Amygdala (tissue), 56 donors: ENCODE data around the gene HOXA3.
A peak's percentile ranks its signal among the peaks of the same experiment; 100 is the strongest.

Experiments used
- DNase-seq, 56 donors: peaks; one replicate each; lab custom pipeline; 2025; lab: John Stamatoyannopoulos, UW

HOXA3 gene

DNA sequence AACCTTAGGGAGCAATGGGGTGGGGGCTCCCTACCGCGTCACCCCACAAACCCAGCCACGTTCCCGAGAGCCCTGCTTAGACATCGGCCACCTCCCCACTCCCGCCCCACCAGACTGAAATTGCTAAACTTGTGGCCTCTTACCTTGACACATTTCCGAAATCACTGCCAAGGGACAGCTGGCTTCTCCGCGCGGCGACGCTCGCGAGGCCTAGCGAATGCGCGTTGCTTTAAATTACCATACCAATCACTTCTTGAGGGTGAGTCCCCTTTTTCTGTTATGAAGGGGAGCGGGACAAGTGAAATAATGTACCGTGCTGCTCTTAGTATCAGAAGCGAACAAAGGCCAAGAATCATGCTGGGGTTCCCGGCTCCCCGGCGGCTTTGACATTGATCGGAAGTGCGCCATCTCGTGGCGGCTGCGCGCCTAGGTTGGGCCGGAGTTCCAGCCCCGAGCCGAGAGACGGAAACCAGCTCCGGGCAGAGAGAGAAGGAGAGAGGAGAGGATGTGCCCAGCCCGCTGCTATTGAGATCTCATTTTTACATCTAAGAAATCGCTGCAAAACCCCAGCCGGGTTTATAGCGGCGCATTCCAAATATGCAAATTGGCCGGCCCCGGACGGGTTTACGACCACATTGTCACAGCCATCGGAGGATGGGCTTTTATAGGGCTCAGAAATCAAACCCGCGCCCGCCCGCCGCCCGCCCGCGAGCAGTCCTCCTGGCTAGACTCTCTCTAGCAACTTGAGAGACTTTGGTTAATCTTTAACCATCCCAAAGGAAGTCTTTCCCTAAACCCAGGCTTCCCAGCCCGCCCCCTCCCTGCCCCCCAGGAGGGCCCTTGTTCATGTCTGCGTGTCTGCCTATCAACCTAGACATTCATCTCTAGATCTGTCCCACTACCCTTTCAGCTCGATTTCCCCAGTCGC, 27.4 kb upstream of the HOXA3 start:
- peak in 6 of 56 donors; percentile 6 to 35 (median 10) for DNase-seq

DNA sequence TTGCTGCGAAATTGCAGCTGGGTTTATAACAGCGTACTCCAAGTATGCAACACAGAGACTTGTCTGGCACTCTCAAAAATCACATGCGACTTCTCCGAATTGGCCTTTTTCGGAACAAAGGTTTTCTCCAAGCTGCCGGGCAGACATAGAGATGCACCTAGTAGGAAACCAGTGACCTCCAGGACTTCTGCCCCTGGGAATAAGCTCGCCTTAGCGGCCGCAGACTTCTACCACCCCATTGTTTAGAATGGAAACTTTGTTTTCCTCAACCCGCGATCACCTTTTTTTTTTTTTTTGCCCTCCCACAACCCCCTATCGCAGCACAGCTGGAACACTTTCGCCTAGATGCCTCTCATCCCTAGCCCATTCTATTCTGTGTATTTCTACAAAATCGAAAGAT, 26.6 kb upstream of the HOXA3 start:
- DNase-seq: no peak

DNA sequence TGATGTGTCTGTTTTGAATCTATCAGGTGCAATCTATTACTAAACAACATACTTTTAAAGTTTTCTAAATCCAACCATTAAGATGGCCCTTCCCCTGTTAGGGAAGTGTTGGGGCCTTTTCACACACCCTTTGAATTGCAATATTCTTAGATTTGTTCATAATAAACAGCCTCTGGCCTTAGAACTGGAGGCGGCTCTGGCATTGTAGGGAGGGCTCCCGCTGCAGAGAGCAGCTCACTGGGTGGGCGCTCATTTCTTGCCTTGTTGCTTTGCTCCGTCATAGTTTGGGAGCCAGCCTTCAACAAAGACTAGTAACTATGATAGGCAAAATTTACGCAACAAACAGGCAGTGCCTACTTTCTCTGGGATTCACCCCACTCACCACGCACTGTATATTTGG, 26.0 kb upstream of the HOXA3 start:
- no peak for DNase-seq

DNA sequence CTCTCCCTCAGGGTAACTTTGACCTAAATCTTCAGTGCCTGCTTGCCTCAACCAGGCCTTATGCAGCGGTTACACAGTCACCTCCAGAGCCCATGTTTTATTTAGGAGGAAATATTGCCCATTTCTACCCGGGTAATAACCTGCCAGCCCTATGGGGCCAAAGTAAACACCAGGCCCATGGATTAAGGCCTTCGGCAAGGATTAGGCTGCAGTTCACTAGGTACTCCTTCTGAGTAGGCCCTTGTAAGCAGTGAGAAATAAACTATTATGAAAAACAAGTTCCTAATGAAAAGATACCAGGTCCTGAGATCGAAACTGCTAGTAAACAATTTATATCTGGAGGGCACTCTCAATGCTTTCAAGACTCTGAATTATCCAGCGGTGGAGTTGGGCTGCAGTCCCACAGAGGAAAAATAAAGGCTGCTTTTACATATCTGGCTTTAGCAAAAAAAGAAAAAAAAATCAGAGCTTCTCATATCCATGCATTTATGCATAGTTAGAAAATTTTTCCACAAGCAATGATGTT, 25.5 kb upstream of the HOXA3 start:
- DNase-seq: no peak

DNA sequence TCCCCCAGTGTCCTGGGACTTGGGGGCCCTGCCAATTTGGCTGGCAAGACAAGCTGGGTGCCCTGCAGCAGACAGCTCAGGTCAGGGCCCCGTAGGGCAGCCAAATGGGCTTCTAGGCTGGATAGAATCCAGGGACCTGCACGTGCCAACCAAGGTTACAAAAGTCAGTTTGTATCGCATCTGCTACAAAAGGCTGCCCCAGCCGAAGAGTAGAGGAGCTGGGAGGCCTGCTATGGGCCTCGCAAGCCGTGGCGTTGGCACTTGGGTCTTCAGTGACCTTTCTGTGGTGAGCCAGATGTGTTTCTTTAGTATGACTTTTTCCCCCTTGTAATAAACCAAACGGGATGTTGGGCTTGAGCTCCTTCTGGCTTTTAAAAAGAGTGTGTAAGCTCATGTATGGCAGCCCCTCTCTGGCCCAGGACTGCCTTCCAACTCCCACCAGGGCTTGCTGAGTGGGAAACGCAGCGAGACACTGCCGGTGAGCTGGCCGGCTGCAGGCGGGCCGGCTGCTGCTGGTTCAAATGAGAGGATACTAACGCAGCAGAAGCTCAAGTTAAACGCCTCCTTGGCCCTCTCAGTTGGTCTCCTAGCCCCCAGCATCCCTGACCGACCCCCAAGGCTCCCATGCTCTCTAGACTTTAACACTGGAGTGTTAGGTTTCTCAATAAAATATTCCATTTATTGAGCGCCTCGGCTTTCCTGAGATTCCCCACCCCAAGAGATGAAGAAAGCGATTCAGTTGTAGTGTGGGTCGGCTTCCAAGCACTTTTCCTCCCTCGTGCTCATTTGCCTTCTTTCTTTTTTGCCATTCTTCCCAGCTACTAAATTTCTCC, 24.8 kb upstream of the HOXA3 start:
- DNase-seq: no peak

DNA sequence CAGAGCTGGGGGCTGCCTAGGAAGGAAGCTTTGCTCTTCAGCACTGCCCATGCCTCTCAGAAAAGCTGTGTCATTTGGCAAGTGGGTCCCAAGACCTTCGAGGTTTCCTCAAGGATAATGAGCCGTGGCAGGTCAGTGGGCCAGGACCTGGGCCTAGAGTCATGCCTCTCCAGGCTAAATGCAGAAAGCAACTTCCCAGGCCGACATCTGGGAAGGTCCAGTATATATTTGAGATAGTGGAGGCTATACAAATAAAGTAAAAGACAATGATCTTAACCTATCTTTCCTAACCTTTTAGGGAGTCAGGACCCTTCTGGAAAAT, 24.1 kb upstream of the HOXA3 start:
- no peak for DNase-seq

DNA sequence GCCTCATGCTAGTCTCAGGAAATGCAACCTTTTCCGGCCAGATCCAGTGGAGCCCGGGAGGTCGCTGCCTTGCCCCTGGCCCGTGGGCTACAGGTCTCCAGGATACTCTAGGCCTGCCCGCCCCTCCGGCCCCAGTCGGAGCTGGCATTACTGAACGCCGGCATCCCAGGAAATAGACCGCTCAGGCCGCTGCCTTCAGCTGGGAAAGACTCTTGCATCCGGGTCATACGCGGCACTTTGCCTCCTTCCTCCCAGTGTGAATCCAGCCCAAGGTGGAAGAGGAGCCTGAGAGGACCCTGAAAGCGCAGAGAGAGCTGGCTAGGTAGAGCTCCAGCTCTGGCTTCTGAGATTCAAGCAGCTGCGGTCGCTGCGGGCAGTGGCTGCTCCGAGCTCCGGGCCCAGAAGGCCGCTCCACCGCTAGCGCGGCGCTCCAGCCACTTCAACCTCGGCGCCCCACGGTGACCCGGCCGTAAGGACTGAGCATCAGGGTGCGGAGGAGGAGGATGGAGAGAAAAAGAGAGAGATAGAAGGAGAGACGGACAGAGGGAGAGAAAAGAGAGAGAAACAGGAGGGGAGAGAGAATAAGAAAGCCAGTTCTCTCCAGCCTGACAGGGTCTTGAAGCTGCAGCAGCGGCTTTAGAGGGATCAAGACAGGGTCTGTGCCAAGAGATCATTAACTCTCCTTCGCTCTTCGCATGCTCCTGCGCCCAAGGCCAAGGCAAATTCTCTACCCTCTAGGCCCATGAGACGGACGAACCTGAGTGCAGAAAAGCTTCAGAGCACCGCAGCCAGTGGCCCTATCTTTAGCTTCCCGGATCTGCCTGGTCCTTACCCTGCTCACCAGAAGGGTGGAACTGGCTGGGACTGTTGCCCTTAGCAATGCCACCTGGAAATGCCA, 23.5 kb upstream of the HOXA3 start:
- no peak for DNase-seq

DNA sequence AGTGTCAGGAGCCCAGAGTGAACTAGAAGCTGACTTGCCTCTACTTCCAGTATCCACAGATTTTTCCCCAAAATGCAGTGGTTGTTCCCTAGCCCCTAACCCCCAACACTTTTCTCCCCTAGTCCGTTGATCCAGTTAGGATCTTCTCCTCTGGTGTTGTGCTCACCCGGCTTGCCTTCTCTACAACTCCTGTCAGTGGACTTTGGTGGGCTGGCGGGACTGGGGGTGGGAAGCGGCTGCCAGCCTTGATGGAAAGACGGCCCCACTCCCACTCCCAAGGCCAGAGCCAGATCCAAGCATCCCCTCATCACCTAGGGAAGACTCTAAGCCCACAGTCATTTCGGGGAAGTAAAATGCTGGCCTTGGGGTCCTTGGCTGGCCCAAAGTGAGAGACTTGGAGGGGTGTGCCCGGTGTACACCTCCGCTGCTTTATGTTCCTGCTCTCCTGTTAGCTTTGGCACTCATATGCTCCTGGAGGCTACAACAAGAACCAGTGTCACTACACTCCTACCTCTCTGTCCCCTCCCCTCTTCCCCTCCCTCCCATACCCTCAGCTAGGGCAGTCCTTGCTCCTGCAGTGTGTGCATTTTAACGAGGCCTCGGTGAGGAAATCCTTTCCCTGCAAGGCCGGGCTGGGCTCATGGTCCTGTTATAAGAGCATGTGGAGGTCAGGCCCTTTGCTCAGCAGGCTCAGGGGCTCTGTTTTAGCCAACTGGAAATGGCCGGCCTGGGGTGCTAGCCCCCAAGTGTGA, 22.7 kb upstream of the HOXA3 start:
- DNase-seq: no peak

DNA sequence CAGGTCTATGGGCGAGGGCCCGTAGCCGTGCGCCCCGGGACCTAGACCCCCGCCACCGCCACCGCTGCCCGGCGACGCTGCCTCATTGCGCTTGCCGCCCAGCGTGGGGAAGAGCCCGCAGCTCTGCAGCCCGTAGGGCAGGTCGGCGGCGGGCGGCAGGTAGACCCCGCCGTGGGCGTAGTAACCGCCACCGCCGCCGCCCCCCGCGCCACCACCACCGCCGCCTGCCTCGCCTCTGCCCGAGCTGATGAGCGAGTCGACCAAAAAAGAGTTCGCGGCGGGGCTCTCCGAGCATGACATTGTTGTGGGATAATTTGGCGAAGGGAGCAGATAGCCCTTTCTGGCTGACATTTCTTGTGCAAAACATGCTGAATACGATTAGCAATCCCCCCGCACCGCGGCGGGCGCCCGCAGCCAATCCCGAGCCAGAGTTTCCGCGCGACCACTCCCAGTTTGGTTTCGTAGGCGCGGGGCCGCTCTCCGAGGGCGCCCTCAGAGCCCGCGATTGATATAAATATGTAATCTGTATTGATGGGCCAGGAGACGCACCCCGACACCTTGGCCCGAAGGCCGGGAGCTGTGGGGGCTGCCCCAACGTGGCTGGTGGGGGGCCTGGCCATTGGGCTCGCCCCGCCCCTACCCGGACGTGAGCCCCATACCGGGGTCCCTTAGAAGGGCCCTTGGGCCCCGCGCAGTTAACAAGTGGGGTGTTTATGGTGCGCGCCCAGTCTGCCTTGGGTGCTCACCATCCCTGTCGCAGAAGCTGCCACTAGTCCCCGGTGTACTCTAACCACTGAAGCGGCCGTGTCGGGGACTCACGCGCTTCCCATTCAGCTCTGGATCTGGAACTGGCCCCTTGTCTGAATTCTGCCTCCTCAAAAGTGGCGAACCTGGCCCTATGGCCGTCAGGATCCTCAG, 21.8 kb upstream of the HOXA3 start, which contains the start of gene HOXA10:
HOXA10 (minus strand) TSS at position 365 of the 918 bp plus-strand sequence; CDS start at position 351, 14 bp downstream.
- no peak for DNase-seq

DNA sequence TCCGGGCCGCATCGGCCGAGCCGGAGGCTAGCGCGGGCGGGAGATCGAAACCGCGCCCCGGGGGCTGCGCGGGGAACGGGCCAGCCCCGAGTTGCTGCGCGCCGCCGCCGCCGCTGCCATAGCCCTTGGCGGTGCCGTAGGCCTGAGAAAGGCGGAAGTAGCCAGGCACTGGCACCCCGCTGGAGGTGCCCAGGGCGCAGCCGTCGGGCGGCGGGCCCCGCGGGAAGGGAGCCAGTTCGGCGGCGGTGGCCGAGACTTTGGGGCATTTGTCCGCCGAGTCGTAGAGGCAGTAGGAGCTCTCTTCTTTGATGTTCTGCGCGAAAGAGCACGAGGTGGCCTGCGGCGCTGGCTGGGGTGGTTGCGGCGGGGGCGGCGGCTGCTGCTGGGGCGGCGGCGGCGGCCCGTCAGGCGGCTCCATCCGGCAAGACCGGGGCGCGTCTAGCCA, 21.1 kb upstream of the HOXA3 start:
- no peak for DNase-seq

DNA sequence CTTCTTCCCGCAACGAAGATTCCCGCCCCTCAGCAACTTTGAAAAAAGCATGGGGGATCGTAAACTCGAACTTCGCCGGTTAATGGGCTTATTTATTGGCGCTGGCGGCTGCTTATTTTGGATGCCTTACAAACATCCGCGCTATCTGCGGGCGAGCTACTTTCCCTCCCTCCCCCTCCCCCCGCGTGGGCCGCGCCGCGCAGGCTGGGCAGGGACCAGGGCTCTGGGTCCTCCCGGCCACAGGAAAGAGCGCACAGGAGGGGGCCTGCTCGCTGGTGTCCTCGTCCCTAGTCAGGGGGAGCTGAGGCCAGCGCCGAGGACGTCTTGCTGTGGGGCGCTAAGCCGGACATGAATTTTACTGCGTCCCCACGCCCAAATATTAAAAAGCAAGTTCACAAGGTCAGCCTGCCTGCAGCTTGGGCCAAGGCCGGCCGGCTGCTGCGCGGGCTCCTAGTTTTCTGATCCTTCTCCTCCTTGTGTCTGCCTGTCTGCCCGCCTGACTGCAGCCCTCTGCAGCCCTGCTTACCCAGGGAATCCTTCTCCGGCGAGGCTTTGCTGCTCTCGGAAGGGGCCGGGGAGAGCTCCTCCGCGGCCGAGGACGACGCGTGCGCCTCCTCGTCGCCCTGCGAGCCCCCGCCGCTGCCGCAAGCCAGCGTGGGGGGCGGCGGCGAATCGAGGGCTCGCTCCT, 20.6 kb upstream of the HOXA3 start:
- no peak for DNase-seq

DNA sequence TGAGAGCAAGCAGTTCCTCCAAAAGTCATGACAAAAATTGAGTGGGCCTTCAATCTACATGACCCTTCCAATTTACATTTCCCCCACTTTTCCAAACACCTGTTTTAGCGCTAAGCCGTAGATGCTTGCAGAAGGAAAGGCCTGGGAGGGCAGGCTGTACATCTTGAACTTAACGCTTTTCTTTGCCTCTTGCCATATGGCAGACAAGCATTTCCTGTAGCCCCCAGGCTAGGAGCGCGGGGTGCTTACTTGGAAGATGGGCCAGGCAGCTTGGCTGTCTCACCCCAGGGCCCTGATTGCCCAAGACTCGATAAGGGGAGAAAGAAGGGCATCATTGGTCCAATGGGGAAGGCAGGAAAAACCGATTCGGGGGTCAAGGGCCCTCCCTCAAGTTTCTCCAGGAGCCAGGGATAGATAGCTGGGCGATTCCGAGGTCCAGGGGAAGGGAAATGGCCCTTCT, 20.0 kb upstream of the HOXA3 start:
- DNase-seq: no peak

DNA sequence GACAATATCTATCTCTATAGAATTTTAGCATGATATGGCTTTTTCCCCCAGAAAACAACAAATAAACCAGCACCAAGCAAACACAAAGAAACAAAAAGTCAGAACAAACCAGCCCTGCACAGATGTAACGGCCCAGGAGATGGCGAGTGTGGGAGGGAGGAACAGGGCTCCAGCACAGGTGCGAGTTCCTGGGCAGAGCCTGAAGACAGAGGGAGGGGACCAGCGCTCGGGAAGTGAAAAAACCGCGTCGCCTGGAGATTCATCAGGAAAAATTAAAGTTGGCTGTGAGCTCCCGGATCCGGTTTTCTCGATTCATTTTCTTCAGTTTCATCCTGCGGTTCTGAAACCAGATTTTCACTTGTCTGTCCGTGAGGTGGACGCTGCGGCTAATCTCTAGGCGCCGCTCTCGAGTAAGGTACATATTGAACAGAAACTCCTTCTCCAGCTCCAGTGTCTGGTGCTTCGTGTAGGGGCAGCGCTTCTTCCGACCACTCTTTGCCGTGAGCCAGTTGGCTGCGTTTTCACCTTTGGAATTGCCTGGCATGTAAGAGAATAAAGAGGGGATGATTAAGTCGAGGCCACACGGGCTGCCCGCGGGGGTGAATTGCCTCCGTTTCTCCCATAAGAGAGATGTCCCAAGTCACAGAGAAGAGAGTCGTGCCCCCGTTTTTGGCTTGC, 19.4 kb upstream of the HOXA3 start:
- no peak for DNase-seq

DNA sequence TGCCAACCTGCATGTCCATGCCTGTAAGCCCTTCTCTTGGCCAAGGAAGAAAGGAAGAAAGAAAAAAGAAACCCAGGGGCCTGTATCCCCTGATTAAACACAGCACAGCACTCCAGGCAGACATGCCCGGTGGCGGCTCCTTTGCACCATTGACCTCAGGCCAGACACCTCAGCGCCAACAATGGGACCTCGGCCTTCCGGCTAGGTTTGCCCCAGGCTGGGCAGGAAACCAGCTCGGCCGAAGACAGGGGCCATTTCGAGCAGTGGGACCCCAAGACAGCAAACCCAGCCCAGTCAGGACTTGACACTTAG, 18.9 kb upstream of the HOXA3 start:
- no peak for DNase-seq

DNA sequence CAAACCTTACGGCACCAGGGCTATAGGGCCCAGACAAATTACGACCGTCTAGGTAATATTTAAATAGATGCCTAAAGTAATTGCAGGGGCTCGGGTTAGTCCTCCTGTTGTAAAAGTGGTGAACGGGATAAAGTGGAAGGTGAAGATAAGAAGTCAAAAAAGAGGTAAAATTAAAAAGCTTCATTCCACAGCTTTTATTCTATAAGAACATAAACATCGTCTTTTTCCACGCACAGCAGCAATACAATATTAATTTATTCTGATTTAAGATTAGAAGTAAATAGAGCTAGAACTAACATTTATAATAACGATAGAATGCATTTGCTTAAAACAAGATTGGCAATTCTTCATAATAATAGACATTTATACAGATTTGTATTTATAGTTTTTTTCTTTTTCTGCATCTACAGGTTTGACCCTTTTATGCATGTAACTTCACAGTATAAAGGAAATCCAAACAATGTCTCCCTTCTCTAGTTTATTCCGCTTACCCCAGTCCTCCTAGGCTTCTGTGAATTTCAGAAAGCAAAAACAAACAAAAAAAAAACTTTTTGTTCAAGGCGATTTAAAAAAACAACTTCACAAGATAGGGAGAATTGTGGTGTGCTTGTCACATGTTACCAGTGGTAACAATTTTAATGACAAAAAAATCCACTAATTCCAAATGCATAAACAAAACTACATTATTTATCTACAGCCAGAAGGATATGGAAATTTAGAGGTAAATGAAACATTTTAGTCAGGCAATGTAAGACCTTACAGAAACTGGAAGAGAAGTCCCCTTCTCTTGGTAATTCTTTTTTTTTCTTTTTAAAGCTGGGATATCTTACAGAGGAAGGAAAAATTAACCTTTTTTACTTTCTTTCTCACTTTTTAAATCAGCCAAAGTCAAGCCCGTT, 18.3 kb upstream of the HOXA3 start:
- no peak for DNase-seq
